HG03025 (cell line): ENCODE data around the gene CCDC88B.

Experiments
- ATAC-seq: cut with Tn5 transposase; IDR thresholded peaks from one replicate; pipeline ENCODE4 v1.9.1; 2021; ENCODE audit warnings: mild to moderate bottlenecking, moderate library complexity; ENCODE audit not compliant: unreplicated experiment, low FRiP score

CCDC88B gene

DNA sequence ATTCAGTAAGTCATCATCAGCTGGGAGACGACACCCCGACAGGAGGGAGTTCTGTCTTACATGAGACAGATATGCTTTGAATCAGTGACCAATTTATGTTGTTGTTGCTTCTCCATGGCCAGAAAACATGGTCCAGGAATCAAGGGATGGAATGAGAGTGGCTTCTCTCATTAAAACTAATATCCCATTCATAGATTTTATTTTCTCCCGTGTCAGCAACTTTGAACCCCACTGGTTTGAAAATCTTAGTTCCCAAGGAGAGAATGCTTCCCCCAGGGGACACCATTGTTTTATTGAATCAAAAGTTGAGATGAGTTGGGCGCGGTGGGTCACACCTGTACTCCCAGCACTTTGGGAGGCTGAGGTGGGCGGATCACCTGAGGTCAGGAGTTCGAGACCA lies 61.8 kb downstream of the CCDC88B start:
- ATAC-seq: no peak

DNA sequence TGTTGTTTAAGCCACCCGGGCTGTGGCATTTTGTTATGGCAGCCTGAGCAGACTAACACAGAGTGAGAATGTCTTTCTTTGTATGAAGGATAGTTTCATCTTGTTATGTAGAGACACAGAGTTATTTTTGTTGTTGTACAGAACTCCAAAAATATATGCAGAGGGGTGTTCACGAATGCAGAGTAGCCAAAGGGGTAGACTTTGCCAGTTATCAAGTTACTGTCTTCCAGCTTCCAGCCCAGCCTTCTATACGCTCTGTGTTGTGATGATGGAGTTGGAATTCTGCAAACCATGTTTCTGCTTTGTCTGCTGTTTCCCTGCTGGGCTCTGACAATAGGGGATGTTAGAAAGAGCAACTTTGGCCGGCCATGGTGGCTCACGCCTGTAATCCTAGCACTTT lies 63.1 kb downstream of the CCDC88B start:
- no peak for ATAC-seq

DNA sequence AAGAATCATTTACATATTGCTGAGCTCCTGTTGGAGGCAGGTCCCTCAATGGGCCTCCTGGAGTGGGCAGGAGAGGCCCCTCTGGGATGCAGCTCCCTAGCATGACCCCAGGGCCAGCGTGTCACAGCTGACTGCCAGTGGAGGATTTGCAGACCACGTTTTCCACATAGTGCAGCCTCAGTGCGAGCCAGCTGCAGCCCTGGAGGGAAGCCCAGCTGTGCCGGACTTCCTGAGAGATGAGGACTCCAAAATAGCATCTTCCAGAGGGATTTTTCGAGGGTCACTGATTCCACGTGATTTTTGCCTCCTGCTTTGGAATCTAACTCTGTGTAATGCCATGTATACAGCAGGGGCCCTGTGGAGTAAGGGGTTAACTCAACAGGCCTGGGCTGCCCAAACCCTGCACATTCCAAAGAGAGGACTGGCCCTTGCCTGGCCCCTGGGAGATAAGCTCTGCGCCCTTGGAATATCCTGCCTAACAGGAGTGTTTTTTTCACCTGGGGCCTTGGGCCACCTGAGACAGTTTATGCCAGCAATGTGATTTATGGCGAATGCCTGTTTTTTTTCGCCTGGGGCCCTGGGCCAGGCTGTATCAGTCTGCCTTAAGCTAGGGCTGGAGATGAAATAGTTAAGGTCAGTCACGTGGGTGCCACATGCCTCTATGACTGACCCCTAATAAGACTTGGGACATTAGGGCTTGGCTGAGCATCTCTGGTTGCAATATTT lies 66.4 kb downstream of the CCDC88B start:
- no peak for ATAC-seq
